GM19351 (cell line): ENCODE data around the gene CFAP20DC.
"Not testable (repeated sequence)": the region's sequence is repeated elsewhere in the genome, so short reads cannot be mapped to it uniquely, and the experiment has no call there.

Experiments used
- ATAC-seq: cut with Tn5 transposase; IDR thresholded peaks from one replicate; pipeline ENCODE4 v1.9.1; 2021; ENCODE audit warnings: mild to moderate bottlenecking, moderate library complexity; ENCODE audit not compliant: unreplicated experiment

Gene CFAP20DC

GRCh38 chr3:58874248-58874741 lies 175.5 kb downstream of the CFAP20DC start:
- peak; percentile 85 for ATAC-seq

- peak; percentile 86 for ATAC-seq
Observed at GRCh38 chr3:58868097-58868779, 181.6 kb downstream of the CFAP20DC start.

GRCh38 chr3:58867621-58868020 lies 182.2 kb downstream of the CFAP20DC start:
- ATAC-seq = no peak

- no peak for ATAC-seq
Observed at GRCh38 chr3:58866079-58866478, 183.7 kb downstream of the CFAP20DC start.

- no peak for ATAC-seq
Observed at GRCh38 chr3:58864480-58864879, 185.3 kb downstream of the CFAP20DC start.

GRCh38 chr3:58863206-58863605 lies 186.6 kb downstream of the CFAP20DC start:
- no peak for ATAC-seq

- no peak for ATAC-seq
Observed at GRCh38 chr3:58861551-58861950, 188.3 kb downstream of the CFAP20DC start.

- ATAC-seq = no peak
Observed at GRCh38 chr3:58858126-58858525, 191.7 kb downstream of the CFAP20DC start.

GRCh38 chr3:58857402-58857801 lies 192.4 kb downstream of the CFAP20DC start:
- ATAC-seq = peak; percentile 45

- no peak for ATAC-seq
Observed at GRCh38 chr3:58848826-58849225, 201.0 kb downstream of the CFAP20DC start.

GRCh38 chr3:58842050-58842747 lies 207.6 kb downstream of the CFAP20DC start:
- ATAC-seq = not testable (repeated sequence)

GRCh38 chr3:58840949-58841348 lies 208.9 kb downstream of the CFAP20DC start:
- no peak for ATAC-seq

GRCh38 chr3:58839964-58840363 lies 209.9 kb downstream of the CFAP20DC start:
- ATAC-seq = no peak

GRCh38 chr3:58839187-58839586 lies 210.6 kb downstream of the CFAP20DC start:
- no peak for ATAC-seq

GRCh38 chr3:58837856-58838255 lies 212.0 kb downstream of the CFAP20DC start:
- ATAC-seq = no peak

GRCh38 chr3:58837141-58837843 lies 212.5 kb downstream of the CFAP20DC start:
- no peak for ATAC-seq

GRCh38 chr3:58835086-58835485 lies 214.7 kb downstream of the CFAP20DC start:
- no peak for ATAC-seq

GRCh38 chr3:58833491-58833890 lies 216.3 kb downstream of the CFAP20DC start:
- ATAC-seq = no peak

- no peak for ATAC-seq
Observed at GRCh38 chr3:58829321-58830000, 220.4 kb downstream of the CFAP20DC start.

GRCh38 chr3:58824777-58825176 lies 225.0 kb downstream of the CFAP20DC start:
- ATAC-seq = no peak

GRCh38 chr3:58824285-58824684 lies 225.5 kb downstream of the CFAP20DC start:
- no peak for ATAC-seq
